ENCODE data around the gene FMNL2. TPM values are rescaled to one million over a fixed set of nuclear protein-coding genes. Genes with fewer than 3 reads are reported as not detected.

Gene FMNL2
- total and polyA plus RNA-seq, 4 donors: 18.8 to 81.4 (median 38.4) TPM

DNA sequence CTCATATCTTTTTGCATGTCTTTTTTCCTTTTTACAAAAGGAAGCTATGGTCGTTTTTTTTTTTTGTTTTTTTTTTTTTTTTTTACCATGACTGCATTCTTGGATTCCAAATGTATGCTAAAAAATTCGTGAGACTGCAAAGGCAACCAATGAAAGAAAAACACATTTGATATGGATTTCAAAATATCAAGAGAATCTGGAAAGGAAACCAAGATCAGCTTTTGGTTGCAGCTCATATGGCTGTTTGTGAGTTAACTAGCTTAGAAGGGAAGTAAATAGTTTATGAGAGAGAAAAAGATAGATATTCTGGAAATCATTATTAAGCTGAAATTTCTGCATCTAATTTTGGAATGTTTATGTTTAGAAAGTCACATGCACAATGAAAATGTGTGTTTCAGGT, 272.0 kb downstream of the FMNL2 start:
- Histone ChIP-seq H3K36me3 (ENCODE audit: control insufficient read depth in 4 of 4, insufficient read depth in 4 of 4, low read length in 4 of 4) (peaks cover 0 to 7% (median 4%) of the 10 kb centered on the region in 4 donors), H3K9me3 (ENCODE audit: control insufficient read depth in 4 of 4, insufficient read depth in 3 of 4, low read length in 3 of 4) (no peaks in the 10 kb centered on the region), H3K9ac (ENCODE audit: insufficient read depth in 1 of 2, low read length in 2 of 2) (no peak overlapping the region), H3K27ac (ENCODE audit: low read depth in 1 of 2, low read length in 1 of 2) (no peak overlapping the region), H3K27me3 (ENCODE audit: control insufficient read depth in 3 of 3, insufficient read depth in 3 of 3, low read length in 2 of 3) (no peaks in the 10 kb centered on the region), H3K4me3 (no peak overlapping the region), H3K4me1 (ENCODE audit: control insufficient read depth in 5 of 5, insufficient read depth in 5 of 5, low read length in 5 of 5) (peaks cover 0 to 10% (median 4%) of the 10 kb centered on the region in 5 donors)
- no peak for ATAC-seq (ENCODE audit: insufficient read depth, low FRiP score)
- no peak for DNase-seq
- no peak for TF ChIP-seq CTCF (IDR thresholded peaks at IDR 0.05; ENCODE audit: control extremely low read depth, extremely low read depth)
- WGBS, 2 donors: 37 to 41% methylated on average over 2 of the region's 2 CpGs

DNA sequence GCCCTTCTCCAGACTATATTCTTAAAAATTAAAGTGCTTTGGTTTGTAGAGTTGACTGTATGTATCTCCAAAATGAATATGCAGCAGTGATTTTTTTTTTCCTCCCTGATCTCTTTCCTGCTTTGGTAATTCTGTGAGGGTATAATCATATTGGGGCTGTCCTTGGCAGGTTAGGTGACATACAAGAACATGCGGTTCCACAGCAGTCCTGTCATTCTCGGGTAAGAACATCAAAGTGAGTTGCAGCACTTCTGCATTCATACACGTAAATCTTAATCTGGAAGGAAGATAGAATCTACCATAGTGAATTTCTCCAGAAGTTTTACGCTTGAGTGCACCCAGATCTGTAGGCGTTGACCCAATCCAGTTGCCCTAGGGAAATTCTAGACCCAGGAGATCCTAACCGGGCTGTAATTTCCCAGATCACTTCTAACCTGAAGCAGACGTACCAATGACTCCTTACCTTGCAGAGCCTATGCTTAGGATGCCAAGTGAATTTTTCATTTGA, 272.9 kb downstream of the FMNL2 start:
- DNase-seq (no peak), ATAC-seq (ENCODE audit: insufficient read depth, low FRiP score) (no peak)
- Histone ChIP-seq H3K27ac (ENCODE audit: low read depth in 1 of 2, low read length in 1 of 2) (no peak overlapping the region), H3K9me3 (ENCODE audit: control insufficient read depth in 4 of 4, insufficient read depth in 3 of 4, low read length in 3 of 4) (no peaks in the 10 kb centered on the region), H3K27me3 (ENCODE audit: control insufficient read depth in 3 of 3, insufficient read depth in 3 of 3, low read length in 2 of 3) (no peaks in the 10 kb centered on the region), H3K9ac (ENCODE audit: insufficient read depth in 1 of 2, low read length in 2 of 2) (no peak overlapping the region), H3K4me1 (ENCODE audit: control insufficient read depth in 5 of 5, insufficient read depth in 5 of 5, low read length in 5 of 5) (peaks cover 0 to 10% (median 7%) of the 10 kb centered on the region in 5 donors), H3K36me3 (ENCODE audit: control insufficient read depth in 4 of 4, insufficient read depth in 4 of 4, low read length in 4 of 4) (peaks cover 0 to 7% (median 4%) of the 10 kb centered on the region in 4 donors), H3K4me3 (no peak overlapping the region)
- WGBS, 2 donors: 88 to 95% methylated on average over 7 of the region's 7 CpGs
- no peak for TF ChIP-seq CTCF (IDR thresholded peaks at IDR 0.05; ENCODE audit: control extremely low read depth, extremely low read depth)

- peaks cover 0 to 11% (median 6%) of the 10 kb centered on the region in 4 donors for H3K36me3 ChIP-seq (ENCODE audit: control insufficient read depth in 4 of 4, insufficient read depth in 4 of 4, low read length in 4 of 4)
- H3K9me3 ChIP-seq (ENCODE audit: control insufficient read depth in 4 of 4, insufficient read depth in 3 of 4, low read length in 3 of 4): no peaks in the 10 kb centered on the region
- peak in 1 of 3 donors; percentile 72 for DNase-seq
- no peak overlapping the region for H3K9ac ChIP-seq (ENCODE audit: insufficient read depth in 1 of 2, low read length in 2 of 2)
- TF ChIP-seq CTCF (IDR thresholded peaks at IDR 0.05; ENCODE audit: control extremely low read depth, extremely low read depth): no peak
- ATAC-seq (ENCODE audit: insufficient read depth, low FRiP score): no peak
- peaks cover 0 to 10% (median 7%) of the 10 kb centered on the region in 5 donors for H3K4me1 ChIP-seq (ENCODE audit: control insufficient read depth in 5 of 5, insufficient read depth in 5 of 5, low read length in 5 of 5)
- H3K4me3 ChIP-seq: no peak overlapping the region
- H3K27me3 ChIP-seq (ENCODE audit: control insufficient read depth in 3 of 3, insufficient read depth in 3 of 3, low read length in 2 of 3): no peaks in the 10 kb centered on the region
- H3K27ac ChIP-seq (ENCODE audit: low read depth in 1 of 2, low read length in 1 of 2): no peak overlapping the region
- 79 to 85% methylated on average over 2 of the region's 2 CpGs for WGBS, 2 donors
Measured at GRCh38 chr2:152609154-152609553, 274.2 kb downstream of the FMNL2 start.

DNA sequence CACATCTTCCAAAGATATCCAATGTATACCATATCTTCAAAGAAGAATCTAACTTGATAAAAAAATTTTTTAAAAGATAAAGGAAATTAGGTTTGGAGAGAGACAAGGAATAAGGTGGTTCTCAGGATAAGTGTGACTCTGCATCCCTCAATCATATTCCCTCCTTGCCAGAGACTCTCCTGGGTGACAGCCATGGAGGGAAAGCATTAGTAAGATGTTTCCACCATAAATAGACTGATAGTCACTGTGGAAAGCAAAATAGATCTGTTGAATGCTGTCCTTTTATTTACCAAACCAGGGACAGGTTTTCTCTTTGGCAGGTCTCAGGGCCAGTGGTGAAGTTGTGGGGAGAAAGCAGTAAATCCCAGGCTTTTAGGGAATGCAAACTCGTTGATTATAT, 274.7 kb downstream of the FMNL2 start:
- DNase-seq: no peak
- H3K9me3 ChIP-seq (ENCODE audit: control insufficient read depth in 4 of 4, insufficient read depth in 3 of 4, low read length in 3 of 4): no peaks in the 10 kb centered on the region
- 38 to 71% methylated on average over 1 of the region's 1 CpG for WGBS, 2 donors
- H3K4me3 ChIP-seq: no peak overlapping the region
- no peak overlapping the region for H3K9ac ChIP-seq (ENCODE audit: insufficient read depth in 1 of 2, low read length in 2 of 2)
- no peak overlapping the region for H3K27ac ChIP-seq (ENCODE audit: low read depth in 1 of 2, low read length in 1 of 2)
- ATAC-seq (ENCODE audit: insufficient read depth, low FRiP score): no peak
- TF ChIP-seq CTCF (IDR thresholded peaks at IDR 0.05; ENCODE audit: control extremely low read depth, extremely low read depth): no peak
- no peaks in the 10 kb centered on the region for H3K27me3 ChIP-seq (ENCODE audit: control insufficient read depth in 3 of 3, insufficient read depth in 3 of 3, low read length in 2 of 3)
- H3K36me3 ChIP-seq (ENCODE audit: control insufficient read depth in 4 of 4, insufficient read depth in 4 of 4, low read length in 4 of 4): peaks cover 0 to 13% (median 7%) of the 10 kb centered on the region in 4 donors
- peaks cover 0 to 10% (median 7%) of the 10 kb centered on the region in 5 donors for H3K4me1 ChIP-seq (ENCODE audit: control insufficient read depth in 5 of 5, insufficient read depth in 5 of 5, low read length in 5 of 5)
